DND-41 (cell line): ENCODE results near the gene C10orf88.

ENCODE experiments used
- EZH2 ChIP-seq: IDR thresholded peaks from 3 replicates; pipeline ENCODE4 v1.6.1; 2012; ENCODE audit warnings: borderline replicate concordance, low read depth, mild to moderate bottlenecking, moderate library complexity, low read length, inconsistent platforms; ENCODE audit not compliant: severe bottlenecking
- TF ChIP-seq, protein P1 (sequence below): IDR thresholded peaks from 2 replicates; pipeline ENCODE4 v1.5.1; 2012; ENCODE audit warnings: borderline replicate concordance, low read length, moderate library complexity, mild to moderate bottlenecking; ENCODE audit not compliant: poor library complexity, severe bottlenecking; ENCODE audit errors: extremely low read depth

DNA sequence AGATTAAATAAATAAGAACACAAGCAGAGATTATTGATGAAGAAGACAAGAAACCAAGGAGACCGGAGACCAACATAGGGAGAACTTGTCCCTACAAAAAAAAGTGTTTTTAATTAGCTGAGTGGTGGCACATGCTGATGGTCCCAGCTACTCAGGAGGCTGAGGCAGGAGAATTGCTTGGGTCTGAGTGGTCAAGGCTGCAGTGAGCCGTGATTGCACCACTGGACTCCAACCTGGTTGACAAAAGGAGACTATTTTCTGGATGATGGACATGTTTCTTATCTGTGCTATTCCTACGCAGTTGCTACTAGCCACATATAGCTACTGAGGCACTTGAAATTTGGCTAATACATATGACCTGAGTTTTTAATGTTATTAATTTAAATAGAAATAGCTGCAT, 44.9 kb upstream of the C10orf88 start:
- TF ChIP-seq, protein P1, sequence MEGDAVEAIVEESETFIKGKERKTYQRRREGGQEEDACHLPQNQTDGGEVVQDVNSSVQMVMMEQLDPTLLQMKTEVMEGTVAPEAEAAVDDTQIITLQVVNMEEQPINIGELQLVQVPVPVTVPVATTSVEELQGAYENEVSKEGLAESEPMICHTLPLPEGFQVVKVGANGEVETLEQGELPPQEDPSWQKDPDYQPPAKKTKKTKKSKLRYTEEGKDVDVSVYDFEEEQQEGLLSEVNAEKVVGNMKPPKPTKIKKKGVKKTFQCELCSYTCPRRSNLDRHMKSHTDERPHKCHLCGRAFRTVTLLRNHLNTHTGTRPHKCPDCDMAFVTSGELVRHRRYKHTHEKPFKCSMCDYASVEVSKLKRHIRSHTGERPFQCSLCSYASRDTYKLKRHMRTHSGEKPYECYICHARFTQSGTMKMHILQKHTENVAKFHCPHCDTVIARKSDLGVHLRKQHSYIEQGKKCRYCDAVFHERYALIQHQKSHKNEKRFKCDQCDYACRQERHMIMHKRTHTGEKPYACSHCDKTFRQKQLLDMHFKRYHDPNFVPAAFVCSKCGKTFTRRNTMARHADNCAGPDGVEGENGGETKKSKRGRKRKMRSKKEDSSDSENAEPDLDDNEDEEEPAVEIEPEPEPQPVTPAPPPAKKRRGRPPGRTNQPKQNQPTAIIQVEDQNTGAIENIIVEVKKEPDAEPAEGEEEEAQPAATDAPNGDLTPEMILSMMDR = no peak
- TF ChIP-seq EZH2 = no peak
